CD4-positive, alpha-beta T cell treated with Interleukin-4 for 1 hour (primary cell): ENCODE data around the gene OR52I2.

Experiments
- DNase-seq, 2 donors: peaks; one replicate each; pipeline ENCODE4 v3.0.0-alpha.2; 2020 to 2022

OR52I2 gene

DNA sequence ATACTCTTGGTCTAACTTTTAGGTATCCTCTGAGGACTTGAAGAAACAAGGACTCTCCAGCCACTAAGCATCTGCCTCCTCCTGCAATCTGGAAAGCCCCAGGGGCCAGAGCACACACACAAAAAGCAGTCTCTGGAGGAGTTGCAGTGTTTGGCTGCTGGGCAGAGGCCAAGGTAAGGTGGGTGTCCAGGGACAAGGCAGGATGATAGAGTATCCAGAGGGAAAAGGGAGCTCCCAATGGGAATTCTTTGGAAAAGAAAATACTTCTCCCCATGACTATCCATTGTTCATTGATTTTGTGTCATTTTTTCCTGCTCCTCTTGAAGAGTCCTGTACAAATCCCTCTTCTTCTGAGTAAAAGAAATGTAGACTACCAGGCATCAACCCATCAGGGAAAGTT lies at the start of gene OR52I2:
Gene OR52I2, plus strand, starts transcription at position 301 of the 400 bp plus-strand sequence.
- DNase-seq: no peak

DNA sequence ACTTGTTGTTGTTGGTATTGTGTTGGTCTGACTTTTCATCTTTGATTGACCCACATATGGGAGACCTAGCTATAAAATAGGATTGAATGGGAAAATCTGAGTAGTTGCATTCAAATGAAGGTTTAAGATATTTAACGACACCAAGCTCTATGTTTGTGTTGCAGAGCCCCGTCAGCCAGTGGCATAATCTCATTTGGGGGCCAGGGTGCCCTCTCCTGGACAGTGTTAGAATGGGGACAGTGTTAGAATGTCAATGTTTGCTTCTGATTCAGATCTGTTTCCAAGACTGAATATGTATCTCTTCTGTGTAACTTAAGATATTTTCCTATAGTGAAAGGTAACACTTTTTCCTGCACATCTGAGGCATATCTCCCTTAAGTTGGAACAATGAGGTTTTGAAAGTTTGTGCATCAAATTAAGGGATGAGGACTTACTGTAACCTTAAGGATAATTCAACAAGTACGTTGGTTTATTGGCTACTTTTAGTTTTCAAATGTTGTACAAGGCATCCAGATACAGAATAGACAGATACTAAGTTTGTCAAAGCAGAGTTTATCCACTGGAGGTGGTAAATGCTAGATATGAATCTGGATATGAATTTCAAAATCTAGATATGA lies 41.8 kb upstream of the OR52I2 start:
- peak; percentile 25 to 34 for DNase-seq

DNA sequence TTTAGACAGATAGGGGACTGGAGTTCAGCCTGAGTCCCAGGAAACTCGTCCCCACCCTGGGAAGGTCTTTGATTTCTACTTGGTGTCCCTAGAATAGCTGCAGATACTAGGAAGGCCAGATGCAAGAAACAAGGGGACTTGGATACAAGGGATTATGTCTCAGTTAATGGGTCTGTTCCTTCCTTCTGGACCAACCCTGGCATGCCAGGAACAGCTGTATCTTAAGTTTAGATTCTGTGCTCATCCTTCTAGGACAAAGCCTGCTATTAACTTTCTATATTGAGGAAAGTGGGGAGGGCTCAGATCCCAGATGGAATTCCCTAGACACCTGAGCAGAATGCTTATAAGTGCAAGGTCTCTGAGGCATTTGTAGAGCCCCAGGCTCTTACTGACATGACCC lies 40.5 kb upstream of the OR52I2 start:
- no peak for DNase-seq

DNA sequence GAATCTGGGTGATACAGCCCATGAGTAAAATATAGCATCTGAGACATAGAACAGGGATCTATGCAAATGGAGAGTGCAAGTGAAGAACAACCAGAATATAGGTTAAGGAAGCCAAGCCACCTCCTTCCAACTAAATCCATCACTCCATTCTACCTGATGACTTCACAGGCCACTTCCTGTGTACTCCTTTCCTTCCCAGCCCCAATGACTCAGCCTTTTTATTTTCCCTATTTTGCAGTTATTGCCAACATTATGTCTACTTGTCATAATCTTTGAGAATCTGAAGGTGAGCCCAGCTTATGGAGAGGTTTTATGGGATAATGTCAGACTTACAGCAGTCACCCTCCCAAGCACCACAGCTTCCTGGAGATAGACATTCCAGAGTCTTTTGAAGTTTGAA lies 38.0 kb upstream of the OR52I2 start:
- no peak for DNase-seq

DNA sequence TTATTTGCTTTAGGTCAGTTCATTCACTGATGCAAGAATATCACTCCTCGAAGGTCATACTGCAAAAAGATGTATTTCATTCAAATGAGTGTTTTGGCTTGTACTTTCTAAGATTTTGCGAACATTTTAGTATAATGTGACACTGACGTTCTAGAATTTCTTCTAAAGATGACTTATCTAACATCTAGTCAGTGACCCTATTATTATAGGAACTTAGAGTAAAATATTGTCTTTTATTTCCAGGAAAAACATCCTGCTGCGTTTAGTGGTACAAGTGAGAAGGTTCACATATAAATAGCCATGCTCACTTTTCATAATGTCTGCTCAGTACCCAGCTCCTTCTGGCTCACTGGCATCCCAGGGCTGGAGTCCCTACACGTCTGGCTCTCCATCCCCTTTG lies 36.7 kb upstream of the OR52I2 start, which contains the start of gene OR52M1:
Gene OR52M1, plus strand, starts transcription at position 301 of the 400 bp plus-strand sequence. Its CDS starts 0 bp downstream, at position 301.
- no peak for DNase-seq

DNA sequence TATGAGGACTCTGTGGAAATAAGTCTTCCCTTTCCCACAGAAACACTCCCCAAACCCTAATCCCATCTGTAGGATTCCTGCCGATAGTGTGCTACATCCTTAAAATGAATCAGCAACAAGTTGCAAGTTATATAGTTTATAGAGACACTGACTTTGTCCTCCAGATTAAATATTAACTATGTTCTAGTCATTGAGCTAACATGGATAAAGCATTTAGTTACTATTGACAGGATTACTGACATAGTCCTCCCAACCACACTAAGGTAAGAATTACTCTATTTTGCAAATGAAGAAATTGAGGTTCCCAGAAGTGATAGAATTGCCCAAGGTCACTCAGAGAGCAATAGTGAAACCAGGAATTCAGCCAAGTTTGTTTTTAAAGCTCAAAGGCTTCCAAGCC lies 34.7 kb upstream of the OR52I2 start:
- no peak for DNase-seq

DNA sequence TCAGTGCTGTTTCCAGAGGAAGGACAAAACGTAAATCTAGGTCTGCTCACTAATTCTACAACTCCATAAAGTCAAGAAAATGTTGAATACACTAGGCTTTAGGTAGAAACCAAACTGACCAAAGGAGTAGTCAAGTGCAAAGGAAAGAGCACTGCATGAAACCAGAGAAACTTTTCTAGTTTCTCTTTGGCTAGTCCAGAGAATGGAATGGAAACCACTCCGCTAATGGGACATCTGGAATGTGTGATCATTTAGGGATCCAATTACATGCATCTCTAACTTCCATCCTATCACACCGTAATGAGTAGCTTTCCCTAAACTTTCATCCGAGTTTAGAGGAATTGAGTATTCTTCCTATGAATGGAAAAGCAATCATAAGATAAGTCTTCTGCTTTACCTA lies 34.1 kb upstream of the OR52I2 start:
- no peak for DNase-seq

DNA sequence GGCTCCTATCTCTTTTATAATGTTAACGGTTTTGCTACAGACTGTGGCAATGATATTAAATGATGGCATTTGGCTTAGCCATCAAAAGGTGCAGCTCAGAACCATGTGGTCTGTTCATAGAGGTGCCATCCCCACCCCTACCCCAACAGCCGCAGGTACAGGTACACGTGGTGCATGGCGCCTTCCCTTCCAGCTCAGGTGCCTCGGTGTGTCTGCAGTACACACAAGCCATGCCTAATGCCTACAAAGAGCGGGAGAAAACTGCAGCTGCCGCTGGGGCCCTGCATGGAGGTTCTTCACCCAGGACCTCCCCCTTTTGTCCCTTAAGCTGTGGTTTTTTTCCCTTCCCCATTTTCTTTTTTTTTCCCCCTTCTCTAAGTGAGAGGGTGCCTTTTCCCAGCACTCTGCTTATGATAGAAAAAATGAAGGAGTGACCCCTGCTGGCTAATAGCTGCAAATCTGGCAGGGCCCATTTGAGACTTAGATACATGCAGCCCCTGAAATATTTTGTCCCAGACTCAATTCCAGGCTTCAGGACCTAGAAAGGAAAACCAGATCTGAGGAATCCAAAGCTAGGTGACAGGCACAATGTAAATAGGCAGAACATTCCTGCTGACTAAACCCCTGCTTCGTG lies 30.1 kb upstream of the OR52I2 start:
- DNase-seq: no peak

DNA sequence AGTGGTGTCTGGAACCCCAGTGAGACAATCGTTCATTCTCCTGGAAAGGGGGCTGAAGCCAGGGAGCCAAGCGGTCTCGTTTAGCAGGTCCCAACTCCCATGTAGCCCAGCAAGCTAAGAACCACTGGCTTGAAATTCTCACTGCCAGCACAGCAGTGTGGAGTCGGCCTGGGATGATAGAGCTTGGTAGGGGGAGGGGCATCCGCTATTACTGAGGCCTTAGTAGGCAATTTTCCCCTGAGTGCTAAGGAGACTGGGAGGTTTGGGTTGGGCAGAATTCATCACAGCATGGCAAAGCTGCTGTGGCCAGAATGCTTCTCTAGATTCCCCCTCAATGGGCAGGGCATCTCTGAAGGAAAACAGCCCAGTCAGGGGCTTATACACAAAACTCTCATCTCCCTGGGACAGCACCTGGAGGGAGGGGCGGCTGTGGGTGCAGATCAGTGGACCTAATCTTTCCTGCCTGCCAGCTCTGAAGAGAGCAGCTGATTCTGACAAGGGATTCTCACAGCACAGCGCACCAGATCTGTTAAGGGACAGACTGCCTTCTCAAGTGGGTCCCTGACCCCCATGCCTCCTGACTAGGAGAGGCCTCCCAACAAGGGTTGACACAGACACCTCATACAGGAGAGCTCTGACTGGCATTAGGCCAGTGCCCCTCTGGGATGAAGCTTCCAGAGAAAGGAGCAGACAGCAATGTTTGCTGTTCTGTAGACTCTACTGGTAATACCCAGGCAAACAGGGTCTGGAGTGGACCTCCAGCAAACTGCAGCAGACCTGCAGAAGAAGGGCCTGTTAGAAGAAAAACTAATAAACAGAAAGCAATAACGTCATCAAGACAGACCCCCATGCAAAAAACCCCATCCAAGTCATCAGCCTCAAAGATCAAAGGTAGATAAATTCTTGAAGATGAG lies 21.8 kb upstream of the OR52I2 start:
- DNase-seq: no peak

DNA sequence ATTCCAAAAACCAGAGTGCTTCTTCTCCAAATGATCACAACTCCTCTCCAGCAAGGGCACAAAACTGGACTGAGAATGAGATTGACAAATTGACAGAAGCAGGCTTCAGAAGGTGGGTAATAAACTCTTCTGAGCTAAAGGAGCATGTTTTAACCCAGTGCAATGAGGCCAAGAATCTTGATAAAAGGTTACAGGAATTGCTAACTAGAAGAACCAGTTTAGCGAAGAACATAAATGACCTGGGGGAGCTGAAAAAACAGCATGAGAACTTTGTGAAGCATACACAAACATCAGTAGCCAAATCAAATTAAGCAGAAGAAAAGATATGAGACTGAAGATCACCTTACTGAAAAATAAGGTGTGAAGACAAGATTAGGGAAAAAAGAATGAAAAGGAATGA lies 21.1 kb upstream of the OR52I2 start:
- DNase-seq: no peak

DNA sequence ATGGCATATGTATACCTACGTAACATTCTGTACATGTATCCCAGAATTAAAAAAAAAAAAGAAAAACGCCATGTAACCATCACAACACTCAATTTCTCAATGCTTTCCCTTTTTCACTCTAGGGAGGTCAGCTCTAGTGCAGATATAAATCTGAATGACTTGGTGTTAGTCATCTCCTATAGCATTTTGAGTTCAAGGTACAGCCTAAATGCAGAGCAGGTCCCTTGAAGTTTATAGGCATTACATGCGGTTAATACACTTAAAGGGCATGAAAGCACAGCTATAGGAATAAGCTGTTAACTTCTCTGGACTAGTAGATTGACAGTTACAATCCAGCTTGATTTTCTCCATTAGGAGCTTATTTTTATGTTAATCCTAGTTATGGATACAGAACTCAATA lies 16.2 kb upstream of the OR52I2 start:
- DNase-seq: no peak

DNA sequence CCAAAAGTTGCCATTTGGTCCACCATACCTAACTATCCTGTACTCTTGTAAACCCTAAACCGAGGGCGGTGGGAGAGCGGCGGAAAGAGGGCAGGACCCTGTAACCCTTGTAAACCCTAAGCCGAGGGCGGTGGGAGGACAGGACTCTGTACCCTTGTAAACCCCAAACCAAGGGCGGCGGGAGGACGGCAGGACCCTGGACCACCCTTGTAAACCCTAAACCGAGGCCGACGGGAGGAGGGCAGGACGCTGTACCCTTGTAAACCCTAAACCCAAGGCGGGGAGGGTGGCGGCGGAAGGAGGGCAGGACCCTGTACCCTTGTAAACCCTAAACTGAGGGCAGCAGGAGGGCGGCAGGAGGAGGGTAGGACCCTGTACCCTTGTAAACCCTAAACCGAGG lies 12.5 kb upstream of the OR52I2 start:
- DNase-seq: no peak

DNA sequence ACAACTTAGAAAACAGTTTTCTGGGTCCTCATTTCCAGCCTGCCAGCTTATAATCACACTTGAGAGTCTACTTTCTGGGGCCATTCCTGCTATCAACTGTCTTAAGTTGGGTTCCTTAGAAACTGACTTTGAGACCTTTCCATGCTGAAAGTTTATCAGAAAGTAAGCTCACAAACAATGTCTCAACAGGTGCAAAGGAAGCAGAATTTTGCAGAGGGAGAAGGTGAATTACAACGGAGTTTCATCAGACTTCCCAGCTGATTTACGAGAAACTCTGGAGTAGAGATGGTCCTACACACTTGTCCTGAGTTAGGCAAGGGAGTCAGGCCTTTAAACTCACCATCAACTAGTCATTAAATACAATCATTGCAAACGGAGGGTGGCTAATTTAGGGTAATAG lies 4.7 kb upstream of the OR52I2 start:
- no peak for DNase-seq

DNA sequence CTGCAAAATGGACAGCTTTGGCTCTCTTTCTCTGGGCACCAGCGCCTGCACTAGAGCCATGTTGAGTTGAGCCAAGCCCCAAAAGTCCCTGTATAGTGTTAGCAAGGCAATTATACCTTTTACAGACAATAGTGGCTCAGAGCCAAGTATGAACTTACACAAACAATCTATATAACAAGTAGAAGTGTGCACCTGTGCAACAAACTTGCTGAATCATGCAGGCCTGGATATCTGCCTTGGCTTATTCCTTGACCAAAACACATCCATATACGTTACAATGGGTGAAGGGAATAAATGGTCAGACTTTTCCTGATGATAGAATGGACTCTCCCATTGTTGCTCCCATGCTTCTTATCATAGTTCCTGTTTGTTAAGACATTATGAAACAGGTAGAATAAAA lies 3.8 kb upstream of the OR52I2 start:
- no peak for DNase-seq

DNA sequence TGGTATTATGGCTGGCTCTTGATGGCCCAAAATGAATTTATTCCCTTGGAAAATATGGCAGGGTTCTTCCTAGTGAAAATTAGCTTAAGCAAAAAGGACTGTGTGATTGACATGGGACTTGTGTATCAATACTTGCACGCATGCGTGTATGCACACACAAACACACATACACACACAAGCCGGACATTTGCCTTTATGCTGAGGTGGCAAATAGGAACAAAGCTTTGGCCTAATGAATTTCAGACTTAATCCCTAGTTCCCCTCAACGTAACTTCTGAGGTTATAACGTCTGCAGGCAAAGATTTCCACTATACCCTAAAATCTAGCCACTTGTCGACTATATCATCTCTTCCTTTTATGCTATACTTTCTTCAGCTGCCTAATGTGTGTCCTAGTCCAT lies 2.9 kb upstream of the OR52I2 start:
- DNase-seq: no peak

DNA sequence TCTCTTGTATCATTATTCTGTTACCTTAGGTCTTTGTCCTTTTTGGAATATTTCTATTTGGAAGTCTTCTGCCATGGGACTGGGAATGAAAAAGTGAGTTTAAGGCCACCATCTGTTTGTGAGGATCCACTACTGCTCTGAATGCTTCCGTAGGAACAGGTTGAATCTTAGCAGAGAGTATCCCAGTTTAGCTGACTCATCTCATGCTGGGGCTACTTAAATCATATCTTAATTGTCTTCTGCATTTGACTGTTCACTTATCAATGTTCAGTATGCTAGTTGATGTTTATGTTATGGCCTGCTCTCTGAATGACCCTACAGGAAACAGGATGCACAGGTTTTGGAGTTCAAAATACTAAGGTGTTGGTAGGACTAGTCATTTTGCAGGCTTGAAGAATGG lies 1.4 kb upstream of the OR52I2 start:
- DNase-seq: no peak

DNA sequence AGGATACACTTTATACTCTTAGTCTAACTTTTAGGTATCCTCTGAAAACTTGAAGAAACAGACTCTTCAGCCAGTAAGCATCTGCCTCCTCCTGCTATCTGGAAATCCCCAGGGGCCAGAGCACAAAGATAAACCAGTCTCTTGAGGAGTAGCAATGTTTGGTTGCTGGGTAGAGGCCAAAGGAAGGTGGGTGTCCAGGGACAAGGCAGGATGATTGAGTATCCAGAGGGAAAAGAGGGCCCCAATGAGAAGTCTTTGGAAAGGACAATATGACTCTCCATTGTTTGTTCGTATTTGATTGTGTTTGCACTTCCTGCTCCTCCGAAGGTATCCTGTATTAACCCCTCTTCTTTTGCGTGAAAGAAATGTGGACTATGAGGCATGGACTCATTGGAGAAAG lies 7.5 kb downstream of the OR52I2 start:
- no peak for DNase-seq

DNA sequence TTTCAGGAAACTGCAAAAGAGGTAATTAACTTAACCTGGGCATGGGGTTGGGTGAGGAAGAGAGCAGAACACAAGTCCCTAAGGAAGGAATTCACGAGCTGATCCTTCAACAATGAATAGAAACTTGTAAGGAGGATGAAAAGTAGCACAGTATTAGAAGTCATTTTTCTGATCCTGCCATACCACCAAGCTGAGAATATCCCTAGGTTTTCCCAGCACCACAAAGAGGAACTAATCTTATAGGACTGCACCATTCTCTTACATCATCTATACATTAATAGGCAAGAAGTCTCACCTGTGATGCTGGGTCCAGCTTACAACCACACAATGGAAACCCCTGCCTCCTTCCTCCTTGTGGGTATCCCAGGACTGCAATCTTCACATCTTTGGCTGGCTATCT lies 12.2 kb downstream of the OR52I2 start, which contains the start of gene OR52I1:
Gene OR52I1, plus strand, starts transcription at position 301 of the 400 bp plus-strand sequence. Its CDS starts 0 bp downstream, at position 301.
- DNase-seq: no peak

DNA sequence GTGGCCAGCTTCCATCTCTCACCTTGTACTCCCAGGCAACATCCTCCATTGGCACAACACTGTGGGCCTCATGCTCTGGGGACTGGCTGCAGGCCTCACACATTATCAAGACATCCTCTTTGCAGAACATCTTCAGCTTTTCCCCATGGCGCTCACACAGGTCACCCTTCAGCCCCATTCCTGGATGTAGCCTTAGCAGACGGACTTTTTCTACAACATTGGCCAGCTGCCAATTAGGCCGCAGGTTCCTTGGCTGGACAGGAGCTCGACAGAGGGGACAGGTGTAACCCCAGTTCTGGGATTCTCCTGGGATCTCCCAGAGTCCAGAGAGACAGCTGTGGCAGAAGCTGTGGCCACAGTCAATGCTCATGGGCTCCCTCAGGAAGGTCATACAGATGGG lies 23.5 kb downstream of the OR52I2 start:
- no peak for DNase-seq

DNA sequence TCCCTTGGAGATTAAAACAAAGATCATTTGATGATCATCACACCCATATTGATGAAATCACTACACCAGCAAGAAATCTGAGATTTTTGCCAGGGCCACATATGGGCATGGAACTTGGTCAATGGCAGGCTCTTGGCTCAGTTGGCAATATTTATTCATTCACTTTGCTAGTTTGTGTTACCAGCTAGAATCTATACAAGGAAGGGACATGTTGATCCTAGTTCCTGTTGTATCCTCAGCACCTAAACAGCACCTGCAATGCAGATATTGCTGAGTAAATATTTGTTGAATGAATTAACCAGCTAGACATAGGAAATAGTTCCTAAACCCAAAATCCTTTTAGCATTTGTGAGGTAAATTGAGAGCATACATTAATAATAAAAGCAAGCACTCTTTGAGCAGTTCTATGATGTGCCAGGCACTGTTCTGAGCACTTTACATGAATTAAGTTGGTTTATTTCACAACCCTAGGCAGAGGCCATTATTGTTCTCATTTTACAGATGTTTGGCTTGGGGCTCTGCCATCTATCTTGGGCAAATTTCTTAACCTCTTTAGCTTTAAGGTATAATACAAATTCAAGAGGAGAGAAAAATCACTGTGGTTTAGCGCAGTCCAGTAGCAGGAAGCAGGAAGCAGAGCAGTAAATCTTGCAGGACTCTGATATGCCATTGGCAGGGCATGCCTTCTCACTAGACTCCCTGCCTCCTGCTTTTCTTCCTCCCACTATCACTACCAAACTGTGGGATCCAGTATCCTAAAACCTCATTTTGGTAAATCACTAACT lies 24.9 kb downstream of the OR52I2 start:
- DNase-seq: no peak

DNA sequence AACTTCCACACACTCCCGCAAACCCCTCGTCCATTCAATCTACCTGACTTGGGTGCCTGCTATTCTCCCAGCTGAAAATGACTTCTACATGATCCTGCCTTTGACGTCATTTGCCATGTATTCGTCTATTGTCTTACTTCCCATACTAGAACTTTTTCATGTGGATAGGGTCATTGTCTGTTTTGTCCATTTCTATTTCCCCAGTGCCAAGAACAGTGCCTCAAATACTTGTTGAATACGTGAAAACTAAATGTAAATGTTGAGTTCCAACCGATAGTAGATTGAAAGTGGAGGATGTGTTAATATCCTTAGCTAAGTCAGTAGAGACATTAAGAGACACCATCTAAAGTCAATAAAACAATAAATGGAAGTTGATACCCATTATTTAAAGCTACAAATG lies 25.6 kb downstream of the OR52I2 start:
- DNase-seq: no peak

DNA sequence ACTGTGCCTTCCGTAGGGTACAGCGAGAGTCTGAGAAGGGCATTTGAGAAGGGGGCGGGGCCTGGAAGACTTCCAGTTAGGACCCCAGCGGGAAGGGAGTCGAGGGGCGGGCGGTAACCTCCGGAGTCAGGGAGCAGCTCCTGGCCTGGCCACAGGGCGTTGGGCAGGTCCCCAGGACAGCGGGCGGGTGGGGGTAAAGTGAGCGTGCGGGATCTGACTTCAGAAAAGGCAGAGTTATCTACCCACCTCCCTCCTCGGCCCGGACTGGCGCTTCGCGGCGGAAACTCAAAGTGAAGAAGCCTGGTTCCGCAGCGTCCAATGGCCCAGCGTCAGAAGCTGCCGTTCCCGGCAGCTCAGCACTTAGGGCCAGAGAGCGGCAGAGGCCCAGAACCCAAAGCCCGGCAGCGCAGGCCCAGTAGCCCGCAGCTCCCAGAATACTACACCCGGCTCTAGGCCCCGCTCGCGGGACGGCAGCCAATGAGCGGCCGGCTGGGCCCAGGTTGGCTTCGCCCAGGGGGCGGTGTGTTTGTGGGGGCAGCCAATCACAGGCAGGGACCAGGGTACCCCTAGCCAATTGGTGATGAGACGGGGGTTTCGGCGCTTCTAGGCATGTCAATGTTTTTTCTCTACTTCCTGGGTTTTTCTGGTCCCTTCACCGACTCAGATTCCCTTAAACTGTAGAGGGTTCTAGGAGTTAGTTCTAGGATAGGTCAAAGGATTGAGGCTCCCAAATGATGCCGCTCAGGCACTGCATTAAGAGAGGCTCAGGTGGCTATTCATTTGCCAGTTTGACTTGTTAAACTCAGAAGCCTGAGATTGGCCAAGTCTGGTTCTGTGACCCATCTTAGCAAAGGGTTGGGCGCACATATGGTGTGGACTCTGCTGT lies 26.5 kb downstream of the OR52I2 start, which contains the start of gene TRIM68:
Gene TRIM68, minus strand, starts transcription at position 451 of the 886 bp plus-strand sequence. CDS start 2,727 bp downstream, outside the sequence.
- DNase-seq: peak; percentile 94 to 96
